Suprapubic skin (tissue), 4 donors: ENCODE measurements around the gene MTX1.

ENCODE experiments used
- EP300 ChIP-seq: sonication (generic); formaldehyde crosslinking; IDR thresholded peaks from one replicate; pipeline ENCODE4 v1.6.1; 2017; ENCODE audit warnings: antibody characterized with exemption
- POLR2AphosphoS5 ChIP-seq, 3 donors: sonication (generic); formaldehyde crosslinking; IDR thresholded peaks; one replicate each; pipeline ENCODE4 v1.6.1; 2017; ENCODE audit warnings: antibody characterized with exemption in 3 of 3

GRCh38 chr1:155236451-155236850, 28.0 kb downstream of the MTX1 start:
- no peak for TF ChIP-seq POLR2AphosphoS5 (IDR thresholded peaks at IDR 0.05)
- no peak for TF ChIP-seq EP300
